HG02981 (cell line): ENCODE measurements around the gene PLD5.
A peak's percentile ranks its signal among the peaks of the same experiment; 100 is the strongest.

Experiments
- ATAC-seq: cut with Tn5 transposase; IDR thresholded peaks from one replicate; pipeline ENCODE4 v1.9.1; 2021; ENCODE audit warnings: mild to moderate bottlenecking, moderate library complexity; ENCODE audit not compliant: unreplicated experiment

Gene PLD5

DNA sequence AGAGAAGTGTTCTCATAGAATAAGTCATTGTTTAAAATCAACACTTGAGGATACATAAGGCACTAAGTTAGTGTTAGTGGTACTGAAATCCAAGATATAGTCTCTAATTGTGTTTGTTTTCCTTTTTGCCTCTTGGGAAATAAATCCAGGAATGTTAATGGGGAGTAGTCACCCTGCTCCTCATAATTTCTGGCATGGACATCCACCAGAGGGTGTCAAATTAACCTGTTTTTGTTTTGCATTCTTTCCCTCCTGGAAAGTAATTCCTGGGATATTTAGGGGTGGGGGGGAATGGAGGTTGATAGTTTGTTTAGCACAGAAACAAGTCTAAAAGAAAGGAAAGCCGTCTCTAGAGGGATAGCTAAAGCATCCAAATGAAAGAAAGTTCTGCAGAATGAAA is 437.8 kb downstream of the PLD5 start:
- ATAC-seq, result no peak

GRCh38 chr1:242086093-242086492 is 438.4 kb downstream of the PLD5 start:
- no peak for ATAC-seq

DNA sequence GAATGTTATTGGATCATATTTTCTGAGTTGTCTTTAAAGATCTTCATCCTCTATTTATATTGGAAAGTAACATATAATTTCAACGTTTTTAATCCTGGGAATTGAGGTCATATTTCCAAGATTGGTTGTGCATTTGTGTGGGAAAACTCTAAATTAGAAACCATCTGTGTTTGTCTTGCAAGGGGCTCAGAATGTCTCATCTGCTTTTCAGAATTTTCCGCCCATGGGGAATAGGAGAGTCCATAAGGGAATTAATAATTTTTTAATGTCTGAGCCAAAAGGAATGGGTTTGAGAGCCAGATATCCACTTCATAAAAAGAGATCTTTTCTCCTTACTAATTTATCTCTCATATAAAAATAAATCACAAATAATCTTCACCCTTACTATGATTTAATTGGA is 440.8 kb downstream of the PLD5 start:
- no peak for ATAC-seq

- no peak for ATAC-seq
Measured at GRCh38 chr1:242081446-242081845, 443.1 kb downstream of the PLD5 start.

GRCh38 chr1:242065813-242066212 is 458.7 kb downstream of the PLD5 start:
- no peak for ATAC-seq

DNA sequence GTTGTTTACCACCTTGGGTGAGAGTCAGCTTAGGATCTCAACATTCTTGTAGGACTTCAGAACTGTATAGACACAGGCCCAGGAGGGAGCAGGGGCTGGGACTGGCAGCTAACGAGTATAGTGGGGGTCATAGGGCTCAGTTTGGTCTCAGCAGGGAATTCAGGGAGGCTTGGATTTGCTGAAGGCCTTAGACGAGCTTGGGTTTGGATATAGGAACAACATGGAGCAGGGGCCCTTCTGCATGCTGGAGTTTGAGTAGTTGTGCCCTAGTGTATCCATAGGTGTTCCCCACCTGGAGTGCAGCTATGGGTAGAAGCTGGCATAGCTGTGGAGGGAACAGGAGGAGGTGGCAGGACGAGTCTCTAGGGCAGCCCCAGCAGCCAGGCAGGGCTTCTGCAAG is 462.2 kb downstream of the PLD5 start:
- no peak for ATAC-seq

- no peak for ATAC-seq
Measured at GRCh38 chr1:242059976-242060375, 464.5 kb downstream of the PLD5 start.

DNA sequence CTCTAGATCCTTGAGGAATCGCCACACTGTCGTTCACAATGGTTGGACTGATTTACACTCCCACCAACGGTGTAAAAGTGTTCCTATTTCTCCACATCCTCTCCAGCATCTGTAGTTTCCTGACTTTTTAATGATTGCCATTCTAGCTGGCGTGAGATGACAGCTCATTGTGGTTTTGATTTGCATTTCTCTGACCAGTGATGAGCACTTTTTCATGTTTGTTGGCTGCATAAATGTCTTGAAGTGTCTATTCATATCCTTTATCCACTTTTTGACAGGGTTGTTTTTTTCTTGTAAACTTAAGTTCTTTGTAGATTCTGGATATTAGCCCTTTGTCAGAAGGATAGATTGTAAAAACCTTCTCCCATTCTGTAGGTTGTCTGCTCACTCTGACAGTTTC is 465.9 kb downstream of the PLD5 start:
- ATAC-seq, result peak; percentile 89

GRCh38 chr1:242058181-242058580 is 466.3 kb downstream of the PLD5 start:
- ATAC-seq, result peak; percentile 4

DNA sequence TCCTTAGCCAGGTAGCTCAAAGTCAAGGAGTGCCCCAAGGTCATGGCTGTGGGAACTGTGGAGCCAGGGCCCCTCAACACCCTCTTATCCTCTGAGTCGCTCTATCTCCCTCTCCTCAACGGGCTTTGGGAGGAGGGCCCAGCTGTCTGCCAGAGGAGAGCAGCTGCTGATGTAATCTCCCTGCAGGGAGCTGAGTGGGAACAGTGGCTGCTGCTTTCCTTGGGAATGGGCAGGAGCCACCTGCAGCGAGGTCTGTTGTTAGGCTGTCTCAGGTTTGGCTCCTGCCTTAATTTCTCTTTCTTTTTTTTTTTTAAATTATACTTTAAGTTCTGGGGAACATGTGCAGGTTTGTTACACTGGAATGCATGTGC is 466.8 kb downstream of the PLD5 start:
- no peak for ATAC-seq

DNA sequence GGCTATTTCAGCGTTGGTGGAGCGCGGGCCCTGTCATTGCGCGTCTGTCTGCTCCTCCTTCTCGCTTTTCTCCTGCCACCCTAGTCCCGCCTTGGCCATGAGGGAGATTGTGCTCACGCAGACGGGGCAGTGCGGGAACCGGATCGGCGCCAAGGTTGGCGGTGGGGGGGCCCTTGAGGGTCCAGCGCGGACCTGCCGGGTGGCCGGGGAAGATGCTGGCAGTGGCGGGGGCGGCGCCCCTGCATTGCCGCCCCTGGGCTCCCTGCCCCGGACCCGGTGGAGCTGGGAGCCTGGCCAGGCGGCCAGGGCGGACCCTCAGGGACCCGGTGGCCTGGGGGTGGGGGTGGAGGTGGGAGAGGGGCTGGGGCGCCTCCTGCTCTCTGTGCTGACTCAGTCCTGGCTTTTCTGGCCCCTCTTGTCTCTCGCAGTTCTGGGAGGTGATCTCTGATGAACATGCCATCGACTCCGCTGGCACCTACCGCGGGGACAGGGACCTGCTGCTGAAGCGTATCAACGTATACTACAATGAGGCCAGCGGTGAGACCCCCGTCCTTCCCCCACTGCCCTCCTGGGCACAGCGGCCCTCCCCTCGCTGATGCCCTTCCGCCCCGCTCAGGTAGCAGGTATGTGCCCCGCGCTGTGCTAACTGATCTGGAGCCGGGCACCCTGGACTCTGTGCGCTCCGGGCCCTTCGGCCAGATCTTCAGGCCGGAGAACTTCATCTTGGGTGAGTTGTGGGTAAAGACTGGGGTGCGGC is 467.3 kb downstream of the PLD5 start:
- no peak for ATAC-seq

DNA sequence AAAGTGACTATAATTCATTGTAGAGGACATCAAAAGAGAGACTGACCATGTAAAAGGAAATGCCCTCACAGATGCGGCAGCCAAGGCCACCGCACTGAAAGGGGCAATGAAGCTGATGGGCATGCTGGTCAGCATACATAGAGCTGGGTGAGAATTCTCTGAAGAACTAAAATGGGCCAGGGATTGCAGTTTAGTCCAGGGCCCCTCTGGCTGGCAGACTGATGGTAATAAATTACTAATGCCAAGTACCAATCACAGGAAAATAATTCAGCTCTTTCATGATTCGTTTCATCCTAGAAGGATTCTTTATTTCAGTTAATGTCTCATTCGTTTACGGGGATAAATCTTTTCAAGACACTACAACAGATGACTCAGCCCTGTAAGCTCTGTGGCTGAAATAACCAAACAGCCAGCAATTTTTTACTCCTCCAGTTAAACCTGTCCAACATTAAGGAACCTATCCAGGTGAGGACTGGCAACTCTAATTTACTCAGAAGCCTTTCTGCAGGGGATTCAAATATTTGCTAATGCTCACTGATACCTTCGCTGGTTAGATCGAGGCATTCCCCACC is 468.7 kb downstream of the PLD5 start:
- no peak for ATAC-seq

DNA sequence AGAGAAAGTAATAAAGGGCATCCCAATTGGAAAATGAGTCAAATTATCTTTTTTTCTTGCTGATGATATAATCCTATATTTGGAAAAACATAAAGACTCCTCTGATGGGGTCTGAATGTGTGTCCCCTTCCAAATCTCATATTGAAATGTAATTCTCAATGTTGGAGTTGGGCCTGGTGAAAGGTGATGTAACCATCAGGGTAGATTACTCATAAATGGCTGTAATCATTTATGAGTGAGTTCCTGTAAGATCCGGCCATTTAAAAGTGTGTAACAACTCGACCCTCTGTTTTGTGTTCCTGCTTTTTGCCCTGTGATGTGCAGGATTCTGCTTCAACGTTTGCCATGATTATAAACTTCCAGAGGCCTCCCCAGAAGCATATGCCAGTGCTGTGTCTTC is 481.3 kb downstream of the PLD5 start:
- no peak for ATAC-seq

DNA sequence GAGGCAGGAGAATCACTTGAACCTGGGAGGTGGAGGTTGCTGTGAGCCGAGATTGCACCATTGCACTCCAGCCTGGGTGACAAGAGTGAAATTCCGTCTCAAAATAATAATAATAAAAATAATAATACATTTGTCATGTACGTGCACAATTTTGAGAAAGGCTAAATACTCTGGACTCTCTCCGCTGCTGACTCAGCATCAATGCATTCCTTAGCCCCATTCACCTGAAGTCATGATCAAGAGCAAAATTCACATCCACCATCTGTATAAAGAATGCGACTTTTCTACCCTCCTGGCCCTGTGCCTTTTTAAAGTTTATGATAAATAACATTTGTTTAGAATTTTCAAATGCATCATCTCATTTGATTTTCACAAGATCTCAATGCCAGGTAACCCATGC is 490.1 kb downstream of the PLD5 start:
- ATAC-seq, result no peak

DNA sequence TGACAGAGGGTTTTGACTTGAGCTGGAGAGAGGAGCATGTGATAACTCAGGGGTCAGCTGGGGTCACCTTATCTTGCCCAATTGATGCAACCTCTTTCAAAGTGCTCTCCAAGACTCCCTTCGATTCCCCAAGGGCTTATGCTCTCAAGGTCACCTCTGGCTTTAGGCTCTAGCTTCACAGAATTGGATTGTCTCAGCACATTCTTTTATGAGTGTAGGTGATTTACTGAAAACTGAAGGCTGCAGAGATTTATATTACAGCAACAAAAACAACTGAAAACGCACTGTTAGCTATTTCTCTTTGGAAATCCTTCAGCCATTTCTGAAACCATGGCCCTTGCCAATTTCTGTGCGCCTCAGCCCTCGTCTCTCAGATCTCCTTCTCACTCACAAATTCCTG is 491.1 kb downstream of the PLD5 start:
- no peak for ATAC-seq
